ENCODE data around the gene AGMO.

The AGMO gene

DNA sequence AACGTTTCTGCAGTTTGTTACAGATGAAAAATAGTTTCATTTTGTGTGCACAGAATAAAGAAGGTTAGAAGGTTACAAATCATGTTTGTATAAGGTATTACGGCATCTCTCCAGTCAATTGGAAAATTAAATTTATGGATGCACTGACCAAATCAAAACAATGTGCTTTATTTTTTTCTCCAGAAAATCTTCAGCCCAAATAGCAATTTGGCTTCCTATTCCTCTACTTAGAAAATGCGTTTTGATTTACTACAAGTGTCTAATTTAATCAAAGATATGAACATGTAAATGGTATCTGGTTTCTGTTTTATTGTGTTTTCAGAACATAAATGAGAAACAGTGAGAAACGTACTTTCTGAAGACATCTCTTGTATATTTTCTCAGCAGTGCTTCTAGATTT is 63.4 kb downstream of the AGMO start:
- DNase-seq (ENCODE audit: low spot score), result no peak

DNA sequence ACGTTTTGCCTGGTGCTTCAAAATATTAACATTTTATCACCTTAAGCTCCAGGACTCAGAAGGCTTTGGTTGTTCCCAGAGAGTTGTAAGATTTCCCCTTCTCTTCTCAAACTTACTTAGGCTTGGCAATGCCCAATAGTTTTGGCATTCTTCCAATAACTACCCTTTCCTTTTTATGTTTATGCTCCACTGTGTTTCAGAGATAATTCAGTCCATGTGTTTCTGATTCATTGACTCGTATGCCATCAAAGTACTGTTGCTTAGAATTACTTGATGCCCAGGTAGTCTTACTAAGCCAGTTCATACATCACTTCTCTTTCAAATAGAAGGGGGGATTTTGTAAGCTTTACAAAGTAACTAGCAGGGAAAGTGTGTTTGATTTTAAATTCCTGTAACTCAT is 66.6 kb downstream of the AGMO start:
- DNase-seq (ENCODE audit: low spot score), result no peak

DNA sequence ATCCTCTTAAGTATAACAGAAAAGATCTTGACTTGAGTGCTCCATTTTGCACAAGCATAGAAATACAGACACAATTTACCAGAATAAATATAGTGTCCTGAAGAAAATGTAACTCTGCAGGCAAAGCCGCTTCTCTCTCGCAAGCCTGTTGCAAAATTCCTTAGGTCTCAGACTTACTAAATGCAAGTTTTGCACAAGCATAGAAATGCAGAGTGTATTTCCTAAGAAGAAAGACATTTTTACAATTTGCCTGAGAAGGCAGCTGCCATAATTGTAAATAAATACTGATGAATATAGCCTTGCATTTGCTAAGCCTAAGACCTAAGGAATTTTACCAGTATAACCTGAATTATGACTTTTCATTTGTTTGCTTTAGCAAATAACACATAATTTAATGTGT is 67.1 kb downstream of the AGMO start:
- DNase-seq (ENCODE audit: low spot score), result no peak

DNA sequence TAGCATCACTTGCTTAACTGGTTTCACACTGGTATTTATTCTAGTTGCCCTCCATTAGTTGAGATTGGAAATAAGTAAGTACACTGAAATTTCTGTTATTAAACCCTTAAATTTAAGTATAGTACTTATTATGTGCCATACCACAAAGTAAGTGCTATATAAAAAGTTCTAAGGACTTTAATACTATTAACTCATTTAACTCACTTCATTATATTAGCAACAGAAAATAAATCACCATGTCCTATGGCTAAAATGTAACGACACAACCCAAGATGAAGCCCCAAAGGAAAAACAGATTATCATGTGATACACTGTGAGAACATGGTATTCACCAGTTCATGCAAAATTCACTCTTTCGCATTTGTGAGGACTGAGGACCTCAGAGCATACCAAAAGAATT is 70.5 kb downstream of the AGMO start:
- DNase-seq (ENCODE audit: low spot score), result no peak

DNA sequence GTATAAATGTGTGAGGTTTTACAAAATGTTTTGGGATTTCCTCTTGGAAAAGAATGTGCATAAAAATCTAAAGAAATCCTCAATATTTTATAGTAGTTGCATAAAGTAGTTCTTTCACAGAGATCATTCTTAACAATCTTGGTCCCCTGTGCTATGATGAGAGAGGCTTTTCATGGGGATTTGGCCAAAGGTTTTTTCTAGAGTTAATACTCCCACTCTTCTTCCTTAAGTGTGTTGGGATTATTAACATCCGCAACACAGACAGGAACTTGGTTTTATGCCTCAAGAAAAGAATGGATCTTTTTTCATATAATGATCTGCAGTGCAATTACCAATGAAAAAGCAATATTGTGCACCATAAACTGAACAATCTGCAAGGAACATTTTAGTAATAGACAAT is 71.5 kb downstream of the AGMO start:
- DNase-seq (ENCODE audit: low spot score), result no peak

GRCh38 chr7:15489861-15490260 is 72.0 kb downstream of the AGMO start:
- DNase-seq (ENCODE audit: low spot score), result no peak

DNA sequence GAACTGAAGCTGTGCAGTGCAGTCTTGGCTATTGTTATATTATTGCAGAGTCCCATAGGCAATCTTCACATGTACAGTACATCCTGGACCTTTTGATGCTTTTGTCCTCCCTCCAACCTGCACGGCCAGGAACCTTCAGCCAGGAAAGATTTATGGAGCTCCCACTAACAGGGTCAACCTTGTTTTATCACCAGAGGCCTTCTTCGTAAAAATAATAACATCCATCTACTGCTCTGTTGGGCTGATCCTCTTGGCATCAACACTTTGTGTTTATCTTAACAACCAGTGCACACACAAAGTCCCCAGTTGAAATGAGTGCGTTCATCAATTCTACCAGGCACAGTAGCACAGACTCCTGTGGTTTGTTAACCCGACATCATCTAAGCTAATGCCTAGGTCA is 72.4 kb downstream of the AGMO start:
- DNase-seq (ENCODE audit: low spot score), result peak; percentile 66

GRCh38 chr7:15488401-15488800 is 73.4 kb downstream of the AGMO start:
- no peak for DNase-seq (ENCODE audit: low spot score)

DNA sequence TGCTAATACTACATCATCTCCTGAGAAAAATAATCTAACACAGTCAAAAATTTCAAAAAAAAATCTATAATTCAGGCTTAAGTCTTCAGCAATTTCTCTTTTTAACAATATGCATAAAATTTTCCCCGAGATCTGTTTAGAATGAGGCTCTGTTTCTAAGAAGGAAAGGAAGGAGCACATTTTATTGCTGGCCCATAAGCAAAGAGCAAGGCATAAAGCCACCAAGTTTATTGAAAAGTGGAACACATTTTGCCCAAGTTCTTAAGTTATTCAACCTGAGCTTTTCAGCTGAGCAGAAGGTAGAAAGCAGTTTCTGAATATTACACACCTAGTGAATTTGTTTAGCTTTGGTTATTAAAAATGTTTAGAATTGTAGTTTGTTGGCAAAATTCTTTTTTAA is 73.9 kb downstream of the AGMO start:
- DNase-seq (ENCODE audit: low spot score), result no peak

DNA sequence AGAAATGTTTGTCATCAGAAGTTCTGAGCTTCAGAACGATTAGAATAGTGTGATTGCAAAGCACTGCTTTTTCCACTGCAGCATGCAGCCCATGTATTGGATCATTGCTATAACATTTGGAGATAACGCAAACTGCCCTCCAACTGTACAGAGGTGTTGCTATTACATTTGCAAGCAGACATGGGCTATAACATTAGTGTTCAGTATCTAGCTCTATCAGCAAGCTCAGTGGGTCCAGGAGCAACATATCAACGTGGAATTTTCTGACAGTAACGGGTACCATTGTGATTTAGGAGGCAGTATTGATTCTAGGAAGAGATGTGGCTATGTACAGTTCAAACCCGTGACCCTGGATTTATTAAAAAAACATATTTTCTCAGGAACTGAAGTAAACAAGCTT is 75.8 kb downstream of the AGMO start:
- DNase-seq (ENCODE audit: low spot score), result no peak

DNA sequence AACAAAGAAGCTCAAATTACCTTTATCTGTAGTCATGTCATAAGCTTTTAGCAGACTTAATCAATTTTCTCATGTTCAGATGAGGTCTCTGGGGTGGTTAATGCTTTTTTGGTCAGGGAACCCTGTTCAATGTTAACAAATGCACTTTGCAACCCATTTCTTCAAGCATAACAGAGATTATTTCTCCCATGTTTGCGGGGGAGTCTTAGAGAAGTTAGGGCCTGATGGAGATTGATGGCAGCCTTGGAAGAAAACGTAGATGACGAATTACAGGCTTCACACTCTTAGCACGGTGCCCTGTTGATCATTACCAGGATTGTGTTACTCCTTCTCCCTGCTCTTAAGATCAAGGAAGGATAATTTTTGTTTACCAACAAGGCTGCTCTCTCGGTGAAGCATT is 76.4 kb downstream of the AGMO start:
- DNase-seq (ENCODE audit: low spot score), result no peak

- DNase-seq (ENCODE audit: low spot score), result no peak
These were observed 80.7 kb downstream of the AGMO start for GRCh38 chr7:15481132-15481531.

- DNase-seq (ENCODE audit: low spot score), result no peak
These were observed 83.4 kb downstream of the AGMO start for GRCh38 chr7:15478401-15478800.

GRCh38 chr7:15476531-15476918 is 85.3 kb downstream of the AGMO start:
- no peak for DNase-seq (ENCODE audit: low spot score)

DNA sequence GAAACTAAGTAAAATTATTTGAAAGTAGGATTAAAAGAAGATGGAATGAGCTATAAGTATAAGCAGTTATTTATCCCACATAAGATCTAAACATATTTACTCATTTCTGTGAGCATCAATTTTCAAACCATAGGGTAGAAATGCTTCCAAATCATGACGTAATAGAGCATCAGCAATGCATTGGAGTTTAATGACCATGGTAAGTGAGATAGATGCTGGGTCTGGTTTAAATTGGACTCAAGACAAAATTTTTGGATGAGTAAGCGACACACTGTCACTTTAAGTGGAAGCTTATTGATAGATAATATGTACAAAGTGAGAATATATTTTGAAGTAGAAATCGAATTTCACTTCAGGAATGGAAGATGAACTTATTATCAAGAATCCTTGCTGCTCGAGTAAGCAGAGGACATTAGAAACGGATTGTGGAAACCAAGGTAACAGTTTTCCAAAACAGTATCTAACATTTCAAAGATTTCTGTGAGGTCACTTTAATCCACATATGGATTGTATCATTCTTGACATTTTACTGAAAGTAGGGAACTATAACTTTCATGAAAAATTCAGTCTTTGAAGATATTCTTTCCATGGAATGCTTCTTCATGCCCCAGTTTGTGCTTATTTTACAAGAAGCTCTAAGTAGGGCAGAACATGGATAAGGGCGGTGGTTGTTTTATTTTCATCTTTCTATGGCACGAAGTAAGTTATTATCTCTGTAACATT is 85.8 kb downstream of the AGMO start:
- no peak for DNase-seq (ENCODE audit: low spot score)

DNA sequence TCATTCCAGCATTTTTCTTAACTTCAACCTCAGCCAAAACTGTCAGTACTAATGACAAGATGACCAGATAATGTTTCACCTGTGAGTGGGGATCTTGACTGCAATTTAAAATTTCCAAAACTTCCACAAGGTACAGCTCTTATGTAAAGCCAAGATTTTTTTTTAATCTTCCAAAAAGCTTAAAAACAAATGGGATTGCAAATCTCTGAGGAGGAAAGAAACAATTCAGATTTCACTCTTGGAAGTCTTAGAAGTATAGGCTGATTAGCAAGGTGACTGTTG is 90.2 kb downstream of the AGMO start:
- no peak for DNase-seq (ENCODE audit: low spot score)

GRCh38 chr7:15470825-15471668 is 90.8 kb downstream of the AGMO start:
- DNase-seq (ENCODE audit: low spot score), result no peak

DNA sequence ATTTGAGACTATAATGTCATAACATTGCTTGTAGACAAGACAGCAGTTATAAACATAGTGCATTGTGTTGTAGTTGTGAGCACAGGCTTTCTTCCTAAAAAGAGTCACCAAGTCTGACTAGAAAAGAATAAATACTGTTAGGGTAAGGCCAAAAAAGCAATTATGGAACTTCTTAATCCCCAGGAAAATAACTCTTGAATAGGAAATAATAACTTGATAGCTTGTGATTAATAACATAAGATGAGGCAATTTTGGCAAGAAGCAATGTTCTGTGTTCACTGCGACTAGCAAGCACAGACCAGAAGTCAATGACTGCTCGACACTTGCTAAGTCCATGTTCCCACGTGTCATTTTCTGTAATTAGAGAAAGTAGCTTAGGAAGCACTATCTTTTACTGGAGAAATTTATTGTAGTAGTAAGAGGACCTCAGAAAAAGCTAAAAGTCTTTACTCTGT is 97.1 kb downstream of the AGMO start:
- no peak for DNase-seq (ENCODE audit: low spot score)

- no peak for DNase-seq (ENCODE audit: low spot score)
These were observed 97.8 kb downstream of the AGMO start for GRCh38 chr7:15463801-15464666.

DNA sequence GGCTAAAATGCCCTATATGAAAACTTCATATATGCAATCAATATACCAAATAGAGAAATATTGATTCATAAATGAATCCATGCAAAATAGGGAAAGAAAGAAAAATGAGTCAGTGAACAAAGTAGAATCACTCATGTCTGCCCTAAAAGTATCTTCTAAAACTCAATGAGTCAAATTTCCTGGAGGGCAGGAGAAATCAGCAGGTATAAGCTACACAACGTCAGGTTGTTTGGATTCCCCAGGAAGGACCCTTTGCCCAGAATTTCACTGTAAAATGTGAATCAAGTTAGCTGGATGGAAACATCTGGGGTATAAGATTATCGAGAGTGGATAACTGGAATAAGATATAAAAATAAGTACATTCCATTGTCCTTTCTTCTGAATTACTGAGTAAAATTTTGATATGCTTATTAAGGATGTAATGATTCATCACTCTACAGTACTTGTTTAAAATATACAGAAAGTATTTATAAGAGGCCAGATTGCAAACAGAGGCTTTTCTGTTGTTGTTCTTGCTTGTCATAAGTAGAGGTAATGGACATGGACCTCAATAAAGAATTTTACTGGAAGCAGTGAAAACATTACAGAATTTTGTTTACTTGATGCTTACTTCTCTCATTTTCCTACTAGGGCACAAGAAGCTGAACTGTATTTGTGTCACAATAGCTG is 99.0 kb downstream of the AGMO start:
- DNase-seq (ENCODE audit: low spot score), result no peak

DNA sequence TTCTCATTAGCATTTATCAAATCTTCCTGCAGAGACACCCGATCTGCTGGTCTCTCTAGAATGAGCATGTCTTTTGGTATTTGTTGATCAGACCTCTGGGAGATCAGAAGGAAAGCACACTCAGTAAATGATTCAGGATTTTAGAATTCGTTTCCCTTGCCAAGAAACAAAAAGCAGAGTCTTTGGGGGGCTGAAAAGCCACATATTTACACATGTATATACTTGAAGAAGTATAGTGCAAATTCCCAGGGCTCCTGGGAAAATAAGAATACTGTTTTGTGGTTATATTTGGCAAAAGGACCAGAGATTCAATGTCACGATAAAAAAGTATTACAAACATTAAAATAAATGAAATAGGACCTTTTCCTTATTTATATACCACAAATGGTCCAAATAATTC is 100.2 kb downstream of the AGMO start:
- DNase-seq (ENCODE audit: low spot score), result no peak

- no peak for DNase-seq (ENCODE audit: low spot score)
These were observed 102.7 kb downstream of the AGMO start for GRCh38 chr7:15459018-15459615.
